RWPE1 (cell line): ENCODE measurements around the gene SARM1.
"Not testable (repeated sequence)": the region's sequence is repeated elsewhere in the genome, so short reads cannot be mapped to it uniquely, and the experiment has no call there.

ENCODE experiments used
- CTCF ChIA-PET: fragments of 350-600 bp; sonication (Branson Sonifier 250); formaldehyde crosslinking; extraction: SDS; loops from one replicate; lab custom pipeline; 2021; lab: Yijun Ruan, JAX
- POLR2A ChIA-PET: fragments of 400-600 bp; formaldehyde crosslinking; extraction: SDS; loops from one replicate; lab custom pipeline; 2020; ENCODE audit warnings: antibody characterized with exemption; ENCODE audit not compliant: low non-redundant PET; lab: Yijun Ruan, JAX
- DNase-seq: peaks from one replicate; pipeline ENCODE4 v3.0.0; 2012; ENCODE audit warnings: low spot score
- H3K27ac ChIP-seq: fragments of 450-650 bp; 2 replicates; pipeline ENCODE4 v1.5.1; 2017
- TF ChIP-seq, protein P1 (sequence below): fragments of 450-650 bp; conservative IDR thresholded peaks from 2 replicates; pipeline ENCODE4 v1.5.1; 2017; ENCODE audit warnings: low read depth, mild to moderate bottlenecking

Gene SARM1

DNA sequence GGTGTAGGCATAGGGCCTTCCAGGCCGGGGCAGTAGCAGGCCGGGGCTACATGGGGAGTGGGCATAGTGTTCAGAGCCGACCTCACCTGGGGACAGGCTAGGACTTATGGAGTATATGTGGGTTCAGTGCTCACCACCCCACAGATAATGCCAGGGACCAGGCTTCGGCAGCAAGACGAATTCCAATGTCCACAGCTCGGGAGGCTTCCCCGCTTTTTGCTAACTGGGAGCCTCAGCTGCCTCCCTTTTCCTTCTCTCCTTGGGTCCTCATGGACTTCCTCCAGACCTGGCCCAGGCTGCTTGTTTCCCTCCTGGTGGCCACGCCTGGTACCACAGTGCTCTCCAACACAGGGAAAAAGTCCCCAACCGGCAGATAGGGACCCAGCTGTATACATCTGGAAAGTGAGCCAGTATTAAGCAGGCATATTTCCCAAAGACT lies 54.6 kb downstream of the SARM1 start:
- TF ChIP-seq, protein P1, sequence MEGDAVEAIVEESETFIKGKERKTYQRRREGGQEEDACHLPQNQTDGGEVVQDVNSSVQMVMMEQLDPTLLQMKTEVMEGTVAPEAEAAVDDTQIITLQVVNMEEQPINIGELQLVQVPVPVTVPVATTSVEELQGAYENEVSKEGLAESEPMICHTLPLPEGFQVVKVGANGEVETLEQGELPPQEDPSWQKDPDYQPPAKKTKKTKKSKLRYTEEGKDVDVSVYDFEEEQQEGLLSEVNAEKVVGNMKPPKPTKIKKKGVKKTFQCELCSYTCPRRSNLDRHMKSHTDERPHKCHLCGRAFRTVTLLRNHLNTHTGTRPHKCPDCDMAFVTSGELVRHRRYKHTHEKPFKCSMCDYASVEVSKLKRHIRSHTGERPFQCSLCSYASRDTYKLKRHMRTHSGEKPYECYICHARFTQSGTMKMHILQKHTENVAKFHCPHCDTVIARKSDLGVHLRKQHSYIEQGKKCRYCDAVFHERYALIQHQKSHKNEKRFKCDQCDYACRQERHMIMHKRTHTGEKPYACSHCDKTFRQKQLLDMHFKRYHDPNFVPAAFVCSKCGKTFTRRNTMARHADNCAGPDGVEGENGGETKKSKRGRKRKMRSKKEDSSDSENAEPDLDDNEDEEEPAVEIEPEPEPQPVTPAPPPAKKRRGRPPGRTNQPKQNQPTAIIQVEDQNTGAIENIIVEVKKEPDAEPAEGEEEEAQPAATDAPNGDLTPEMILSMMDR: no peak
- no peak overlapping the region for H3K27ac ChIP-seq
- no peak for DNase-seq
- CTCF ChIA-PET: interaction anchor here (0.6 to 1.6 kb wide), 3 partner anchors 10 to 173 kb away, joined by 3 to 9 read pairs (median 3); no protein-coding TSS in a partner anchor
- POLR2A ChIA-PET: no interaction called here

DNA sequence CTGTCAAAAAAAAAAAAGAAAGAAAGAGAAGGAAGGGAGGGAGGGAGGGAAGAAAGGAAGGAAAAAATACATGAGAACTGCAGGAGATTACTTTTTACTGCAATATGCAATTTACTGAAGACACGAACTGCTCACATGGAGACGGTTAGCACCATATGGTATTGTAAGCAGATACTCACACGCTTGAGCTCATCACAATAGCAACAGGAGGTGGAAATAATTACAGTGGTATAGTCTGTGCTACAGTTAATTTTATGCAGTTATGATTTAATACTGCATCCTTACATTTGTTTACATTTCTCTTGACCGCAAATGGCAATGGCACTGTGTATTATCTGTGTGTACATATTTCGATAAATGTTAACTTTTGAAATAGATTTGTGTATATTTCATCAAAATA lies 55.9 kb downstream of the SARM1 start:
- TF ChIP-seq, protein P1: no peak
- CTCF ChIA-PET: no interaction called here
- H3K27ac ChIP-seq: no peak overlapping the region
- no peak for DNase-seq
- POLR2A ChIA-PET: no interaction called here

DNA sequence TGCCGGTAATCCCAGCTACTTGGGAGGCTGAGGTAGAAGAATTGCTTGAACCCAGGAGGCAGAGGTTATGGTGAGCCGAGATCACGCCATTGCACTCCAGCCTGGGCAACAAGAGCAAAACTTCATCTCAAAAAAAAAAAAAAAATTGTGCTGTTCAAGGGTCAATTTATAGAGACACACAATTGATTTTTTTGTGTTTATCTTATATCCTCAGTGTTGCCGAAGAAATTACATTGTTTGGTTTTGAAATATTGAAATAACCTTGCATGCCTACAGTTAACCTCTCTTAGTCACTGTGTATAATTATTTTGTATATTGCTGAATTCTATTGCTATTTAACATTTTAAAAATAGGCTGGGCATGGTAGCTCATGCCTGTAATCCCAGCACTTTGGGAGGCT lies 56.5 kb downstream of the SARM1 start:
- CTCF ChIA-PET, DNase-seq, H3K27ac ChIP-seq, POLR2A ChIA-PET: not testable (repeated sequence)

DNA sequence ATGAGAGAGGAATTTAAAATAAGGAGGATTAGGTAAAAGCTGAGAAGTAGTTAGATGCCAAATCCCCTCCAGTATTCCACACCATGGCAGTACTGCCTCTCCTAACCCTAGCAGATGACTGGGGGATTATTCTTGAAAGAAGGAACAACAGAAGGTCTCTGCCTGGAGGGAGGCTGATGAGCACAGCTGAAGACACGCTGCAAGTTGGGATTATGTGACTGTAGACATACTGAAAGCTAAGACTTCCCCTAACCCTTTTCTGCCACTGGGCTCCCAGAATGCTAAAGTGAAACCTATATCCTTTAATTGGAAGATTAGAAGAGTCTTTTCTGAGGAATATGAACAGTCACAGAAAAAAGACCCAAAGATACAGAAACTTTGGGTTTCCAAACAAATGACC lies 62.2 kb downstream of the SARM1 start:
- H3K27ac ChIP-seq: no peak overlapping the region
- ChIA-PET CTCF (interaction anchor here (0.6 kb wide), 1 partner anchor 194 kb away, joined by 3 read pairs; no protein-coding TSS in a partner anchor), POLR2A (no interaction called here)
- no peak for DNase-seq
- TF ChIP-seq, protein P1: no peak

DNA sequence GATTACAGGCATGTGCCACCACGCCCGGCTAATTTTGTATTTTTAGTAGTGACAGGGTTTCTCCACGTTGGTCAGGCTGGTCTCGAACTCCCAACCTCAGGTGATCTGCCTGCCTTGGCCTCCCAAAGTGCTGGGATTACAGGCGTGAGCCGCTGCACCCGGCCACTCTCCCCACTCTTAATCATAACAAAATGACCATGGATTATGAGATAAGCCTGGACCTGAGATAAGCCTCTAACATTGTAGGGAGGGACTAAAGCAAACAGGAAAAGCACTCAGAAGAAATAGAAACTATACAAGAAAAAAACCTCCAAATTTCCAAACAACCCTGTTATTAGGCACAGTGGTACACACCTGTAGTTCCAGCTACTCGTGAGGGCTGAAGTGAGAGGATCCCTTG lies 62.8 kb downstream of the SARM1 start:
- H3K27ac ChIP-seq, DNase-seq, POLR2A ChIA-PET: not testable (repeated sequence)
- CTCF ChIA-PET: interaction anchor here (0.6 kb wide), 1 partner anchor 19 kb away, joined by 4 read pairs; no protein-coding TSS in a partner anchor

DNA sequence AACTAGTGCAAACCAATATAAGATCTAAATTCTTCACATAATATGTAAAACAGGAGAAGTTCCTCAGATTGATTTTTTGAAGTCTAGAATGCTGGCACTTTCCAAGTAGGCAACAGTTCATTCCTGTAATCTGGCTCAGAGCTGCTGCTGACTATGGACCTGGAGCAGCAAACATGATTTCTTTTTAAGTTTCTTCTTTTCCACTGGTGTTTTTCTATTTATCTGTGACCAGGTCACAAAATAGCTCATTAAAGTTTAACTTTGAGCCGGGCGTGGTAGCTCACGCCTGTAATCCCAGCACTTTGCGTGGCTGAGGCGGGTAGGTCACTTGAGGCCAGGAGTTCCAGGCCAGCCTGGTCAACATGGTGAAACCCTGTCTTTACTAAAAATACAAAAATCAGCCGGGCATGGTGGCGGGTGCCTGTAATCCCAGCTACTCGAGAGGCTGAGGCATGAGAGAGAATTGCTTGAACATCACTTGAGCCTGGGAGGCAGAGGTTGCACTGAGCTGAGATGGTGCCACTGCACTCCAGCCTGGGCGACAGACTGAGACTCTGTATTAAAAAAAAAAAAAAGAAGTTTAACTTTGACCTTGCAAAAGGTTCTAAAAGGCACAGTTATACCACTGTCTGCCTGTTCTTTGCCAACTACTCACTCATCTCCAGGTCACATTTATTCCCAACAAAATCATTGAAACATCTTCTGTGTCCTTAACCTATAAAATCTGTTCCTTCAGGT lies 72.6 kb downstream of the SARM1 start:
- DNase-seq: no peak
- H3K27ac ChIP-seq: no peak overlapping the region
- ChIA-PET CTCF (interaction anchor here (1.7 kb wide), 1 partner anchor 27 kb away, joined by 4 read pairs; no protein-coding TSS in a partner anchor), POLR2A (interaction anchor here (0.6 kb wide), 1 partner anchor 97 kb away, joined by 6 read pairs; no protein-coding TSS in a partner anchor)
- TF ChIP-seq, protein P1: no peak

DNA sequence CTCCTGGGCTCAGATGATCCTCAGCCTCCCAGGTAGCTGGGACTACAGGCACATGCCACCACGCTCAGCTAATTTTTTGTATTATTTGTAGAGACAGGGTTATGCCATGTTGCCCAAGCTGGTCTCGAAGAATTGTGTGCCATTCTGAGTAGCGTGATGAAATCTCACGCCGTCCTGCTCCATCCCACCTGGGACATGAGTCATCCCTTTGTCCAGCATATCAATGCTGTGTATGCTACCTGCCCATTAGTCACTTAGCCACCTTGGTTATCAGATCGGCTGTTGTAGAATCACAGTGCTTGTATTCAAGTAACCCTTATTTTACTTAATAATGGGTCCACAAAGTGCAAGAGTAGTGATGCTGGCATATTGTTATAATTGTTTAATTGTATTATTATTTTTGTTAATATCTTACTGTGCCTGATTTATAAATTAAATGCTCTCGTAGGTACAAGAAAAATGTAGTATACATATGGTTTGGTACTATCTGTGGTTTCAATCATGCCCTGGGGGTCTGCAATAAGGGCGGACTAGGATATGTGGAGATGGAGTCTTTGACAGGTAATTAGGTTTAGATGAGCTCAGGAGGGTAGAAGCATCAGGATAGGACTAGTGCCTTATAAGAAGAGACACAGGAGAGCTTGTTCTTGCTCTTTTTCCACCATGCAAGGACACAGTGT lies 75.4 kb downstream of the SARM1 start:
- no peak for DNase-seq
- H3K27ac ChIP-seq: no peak overlapping the region
- POLR2A ChIA-PET: no interaction called here
- TF ChIP-seq, protein P1: no peak
- CTCF ChIA-PET: interaction anchor here (1.2 kb wide), 1 partner anchor 30 kb away, joined by 6 read pairs; no protein-coding TSS in a partner anchor
